GM12878 (cell line): ENCODE measurements around the gene CD200R1L. TPM values are rescaled to one million over a fixed set of nuclear protein-coding genes. Genes with fewer than 3 reads are reported as not detected.

Experiments used
- ATAC-seq: fragments of 200-7000 bp; cut with Tn5 transposase; 3 replicates; pipeline ENCODE4 v1.9.1; 2020; ENCODE audit warnings: mild to moderate bottlenecking, moderate library complexity
- BruUV-seq: library from RNA; stranded (reverse); fragments of 400-500 nt; replicated peaks from 2 replicates; lab custom pipeline; 2021; lab: Mats Ljungman, UMichigan
- CTCF ChIA-PET: fragments of 300-600 bp; sonication (Branson Sonifier 250); formaldehyde crosslinking; extraction: SDS; loops from one replicate; lab custom pipeline; 2021; ENCODE audit warnings: inconsistent platforms; lab: Yijun Ruan, JAX
- POLR2A ChIA-PET: fragments of 350-600 bp; formaldehyde crosslinking; extraction: SDS; loops from one replicate; lab custom pipeline; 2021; ENCODE audit warnings: inconsistent platforms; lab: Charles Lee
- RAD21 ChIA-PET: fragments of 300-600 bp; sonication (Branson Sonifier 250); formaldehyde crosslinking; loops from one replicate; lab custom pipeline; 2023; ENCODE audit warnings: antibody characterized with exemption; ENCODE audit not compliant: unreplicated experiment; lab: Charles Lee
- SMC1A ChIA-PET: fragments of 300-600 bp; sonication (Branson Sonifier 250); formaldehyde crosslinking; loops from one replicate; lab custom pipeline; 2023; ENCODE audit not compliant: unreplicated experiment, uncharacterized antibody; lab: Charles Lee
- DNase-seq: peaks from one replicate; pipeline ENCODE4 v3.0.0-alpha.2; 2011; ENCODE audit warnings: low read depth, low spot score
- FAIRE-seq: peaks from 3 replicates; lab custom pipeline; 2011; peaks lifted over from hg19 to GRCh38; lab: Jason Lieb, UNC
- H2AFZ ChIP-seq: 2 replicates; pipeline ENCODE4 v1.6.0; 2011; ENCODE audit warnings: low read depth, low read length, control low read depth; ENCODE audit not compliant: control insufficient read depth
- H3K27ac ChIP-seq: 2 replicates; pipeline ENCODE4 v1.5.1; 2011; ENCODE audit warnings: control low read depth; ENCODE audit not compliant: control insufficient read depth, insufficient read depth
- H3K27me3 ChIP-seq, 2 experiments: replicated peaks in 1 of 2; 2 replicates each; pipeline versions ENCODE4 v1.6.0 to v1.6.1; 2011; ENCODE audit warnings: low read length in 1 of 2; ENCODE audit not compliant: control insufficient read depth in 2 of 2, insufficient read depth in 2 of 2
- H3K36me3 ChIP-seq, 2 experiments: 2 replicates each; pipeline ENCODE4 v1.5.1; 2011; ENCODE audit warnings: low read length in 1 of 2; ENCODE audit not compliant: control insufficient read depth in 2 of 2, insufficient read depth in 2 of 2
- H3K4me1 ChIP-seq: 2 replicates; pipeline ENCODE4 v1.6.1; 2011; ENCODE audit warnings: mild to moderate bottlenecking, low read length, moderate library complexity, mixed read lengths; ENCODE audit not compliant: control insufficient read depth, insufficient read depth
- H3K4me2 ChIP-seq: 2 replicates; pipeline ENCODE4 v1.6.0; 2011; ENCODE audit warnings: control low read depth; ENCODE audit not compliant: control insufficient read depth, insufficient read depth
- H3K4me3 ChIP-seq: fragments of 200-600 bp; sonication (generic); 2 replicates; pipeline ENCODE4 v1.5.1; 2016
- H3K79me2 ChIP-seq: 2 replicates; pipeline ENCODE4 v1.6.0; 2011; ENCODE audit warnings: low read length; ENCODE audit not compliant: control insufficient read depth, insufficient read depth
- H3K9ac ChIP-seq: 2 replicates; pipeline ENCODE4 v1.8.0; 2011; ENCODE audit warnings: low read length, control low read depth, mixed read lengths; ENCODE audit not compliant: control insufficient read depth, insufficient read depth
- H3K9me3 ChIP-seq: replicated peaks from 3 replicates; pipeline ENCODE4 v1.5.1; 2011; ENCODE audit warnings: mild to moderate bottlenecking, low read length; ENCODE audit not compliant: control insufficient read depth, insufficient read depth
- H4K20me1 ChIP-seq: 2 replicates; pipeline ENCODE4 v1.6.0; 2011; ENCODE audit not compliant: control insufficient read depth, insufficient read depth
- ATF7 ChIP-seq: fragments of 450-650 bp; IDR thresholded peaks from 2 replicates; pipeline ENCODE4 v1.6.1; 2016; ENCODE audit warnings: low read depth, mild to moderate bottlenecking
- BMI1 ChIP-seq: fragments of 450-650 bp; IDR thresholded peaks from 2 replicates; pipeline ENCODE4 v1.6.1; 2016; ENCODE audit warnings: mild to moderate bottlenecking, moderate library complexity, borderline replicate concordance
- DPF2 ChIP-seq: fragments of 450-650 bp; IDR thresholded peaks from 2 replicates; pipeline ENCODE4 v1.6.1; 2017; ENCODE audit warnings: mild to moderate bottlenecking
- E2F8 ChIP-seq: fragments of 450-650 bp; IDR thresholded peaks from 2 replicates; pipeline ENCODE4 v1.6.1; 2018; ENCODE audit warnings: mild to moderate bottlenecking, low read depth, moderate library complexity; ENCODE audit not compliant: partially characterized antibody
- EED ChIP-seq: sonication (generic); IDR thresholded peaks from 2 replicates; pipeline ENCODE4 v1.6.1; 2016; ENCODE audit warnings: antibody characterized with exemption, low read depth
- FOXM1 ChIP-seq: IDR thresholded peaks from 2 replicates; pipeline ENCODE4 v1.6.1; 2012; ENCODE audit warnings: low read depth, mild to moderate bottlenecking, inconsistent platforms, low read length, moderate library complexity
- HDAC2 ChIP-seq: fragments of 200-600 bp; sonication (generic); IDR thresholded peaks from 2 replicates; pipeline ENCODE4 v1.6.1; 2017
- HSF1 ChIP-seq: fragments of 150-350 bp; IDR thresholded peaks from 2 replicates; pipeline ENCODE4 v1.6.1; 2014; ENCODE audit warnings: mild to moderate bottlenecking, low read depth, low read length
- RELA ChIP-seq: fragments of 450-650 bp; IDR thresholded peaks from 2 replicates; pipeline ENCODE4 v1.8.0; 2014; ENCODE audit warnings: borderline replicate concordance; ENCODE audit not compliant: partially characterized antibody
- SIX5 ChIP-seq: IDR thresholded peaks from 2 replicates; pipeline ENCODE4 v1.6.1; 2011; ENCODE audit warnings: mild to moderate bottlenecking, low read depth, low read length, moderate library complexity; ENCODE audit not compliant: severe bottlenecking
- in situ Hi-C: fragments of 300-500 bp; cut with MboI; formaldehyde crosslinking; loops from 9 replicates; pipeline ENCODE4 v1.14.3; 2018; ENCODE audit warnings: mixed read lengths
- intact Hi-C: fragments of 100-400 bp; cut with micrococcal nuclease; formaldehyde crosslinking; loops from one replicate; pipeline ENCODE4 v1.14.2; 2022; ENCODE audit not compliant: unreplicated experiment
- polyA plus RNA-seq, 11 experiments: library from polyadenylated mRNA; depleted of rRNA in 4 of 11; unstranded in 6 of 11; stranded (reverse) in 5 of 11; fragments of >200 nt; fragmentation: Nextera tagmentation in 4 of 11; fragmentation: Illumina TruSeq in 1 of 11; extraction: Ambion mirVana in 4 of 11; extraction: Trizol in 1 of 11; gene quantifications; 1 replicate in 1 of 11; 2 replicates in 10 of 11; pipeline versions ENCODE4 v1.2.1 to v1.2.3, GENCODE V29; 2011 to 2016; ENCODE audit warnings: inconsistent platforms in 2 of 11, missing spikeins in 2 of 11, low read depth in 1 of 11
- total RNA-seq, 4 experiments: library from RNA; depleted of rRNA in 3 of 4; stranded (reverse); fragments of >200 nt in 3 of 4; fragmentation: Illumina TruSeq in 1 of 4; extraction: Trizol in 1 of 4; gene quantifications; 2 replicates each; pipeline versions ENCODE4 v1.2.1 to v1.2.3, GENCODE V29; 2013 to 2021

The CD200R1L gene
- total and polyA plus RNA-seq, 10 of the 15 experiments (the other 5 are each of a cell fraction or from before 2014, with no cell fraction given) = 0.41 TPM; not detected in 9

- TF ChIP-seq E2F8 = no peak
- no peak for TF ChIP-seq HSF1
- TF ChIP-seq FOXM1 = no peak
- no peak for TF ChIP-seq HDAC2
These were observed 68.2 kb downstream of the CD200R1L start (continued) for GRCh38 chr3:112778353-112778948.

GRCh38 chr3:112777811-112778210 lies 68.9 kb downstream of the CD200R1L start:
- no peak for DNase-seq
- H4K20me1 ChIP-seq = no peaks in the 10 kb centered on the region
- H3K4me2 ChIP-seq = no peak overlapping the region
- H3K4me3 ChIP-seq = no peak overlapping the region
- no peaks in the 10 kb centered on the region for H3K79me2 ChIP-seq
- ChIA-PET SMC1A (interaction anchor here (1.1 kb wide), 1 partner anchor 183 kb away, joined by 3 read pairs; no protein-coding TSS in a partner anchor), RAD21 (no interaction called here), CTCF (no interaction called here), POLR2A (interaction anchor here (0.6 kb wide), 1 partner anchor 26 kb away, joined by 3 read pairs; no protein-coding TSS in a partner anchor)
- no peak overlapping the region for H2AFZ ChIP-seq
- 0 out of 2 replicates have a peak, but pooled peaks cover 5% of the 10 kb centered on the region for H3K4me1 ChIP-seq
- no peak for ATAC-seq
- H3K36me3 ChIP-seq = no peaks in the 10 kb centered on the region
- no peaks in the 10 kb centered on the region for H3K9me3 ChIP-seq
- no peaks in the 10 kb centered on the region; a peak in 1 of 4 replicates for H3K27me3 ChIP-seq
- H3K9ac ChIP-seq = no peak overlapping the region
- intact Hi-C loops (no loop called here), in situ Hi-C loops (no loop called here)
- TF ChIP-seq DPF2 (no peak), SIX5 (no peak), ATF7 (no peak), BMI1 (no peak), EED (no peak), RELA (no peak)
- BruUV-seq = no TSS peak
- H3K27ac ChIP-seq = no peak overlapping the region
- FAIRE-seq = no peak
